OCI-LY1 (cell line): Measurements from ENCODE around the gene WFDC1.

ENCODE experiments used
- EZH2 ChIP-seq: fragments of 200-600 bp; sonication (generic), shearing (Covaris generic); IDR thresholded peaks from 2 replicates; pipeline ENCODE4 v1.8.0; 2017; ENCODE audit warnings: borderline replicate concordance, mixed run types, mild to moderate bottlenecking, antibody characterized with exemption, low read length, moderate library complexity, mixed read lengths
- TF ChIP-seq, protein P1 (sequence below): fragments of 200-600 bp; sonication (generic), shearing (Covaris generic); IDR thresholded peaks from 2 replicates; pipeline ENCODE4 v1.5.1; 2017; ENCODE audit warnings: mild to moderate bottlenecking, antibody characterized with exemption, low read length, moderate library complexity, mixed read lengths

DNA sequence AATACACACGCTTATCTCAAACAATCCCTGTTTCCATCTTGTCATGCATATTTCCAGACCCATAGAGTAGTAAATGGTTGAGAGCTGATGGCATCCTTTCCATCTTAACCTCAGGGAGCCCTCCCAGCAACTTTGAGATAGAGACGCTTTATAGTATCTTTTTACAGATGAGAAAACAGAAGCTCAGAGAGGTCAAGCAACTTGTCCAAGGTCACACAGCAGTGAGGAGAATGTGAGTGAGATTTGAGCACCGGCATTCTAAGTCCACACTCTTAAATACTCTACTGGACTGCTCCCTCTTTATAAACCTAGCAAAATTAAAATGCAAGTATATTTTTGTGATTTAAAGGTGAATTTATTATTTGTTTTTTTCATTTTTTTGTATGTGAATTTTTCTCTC is 35.0 kb upstream of the WFDC1 start:
- TF ChIP-seq, protein P1, sequence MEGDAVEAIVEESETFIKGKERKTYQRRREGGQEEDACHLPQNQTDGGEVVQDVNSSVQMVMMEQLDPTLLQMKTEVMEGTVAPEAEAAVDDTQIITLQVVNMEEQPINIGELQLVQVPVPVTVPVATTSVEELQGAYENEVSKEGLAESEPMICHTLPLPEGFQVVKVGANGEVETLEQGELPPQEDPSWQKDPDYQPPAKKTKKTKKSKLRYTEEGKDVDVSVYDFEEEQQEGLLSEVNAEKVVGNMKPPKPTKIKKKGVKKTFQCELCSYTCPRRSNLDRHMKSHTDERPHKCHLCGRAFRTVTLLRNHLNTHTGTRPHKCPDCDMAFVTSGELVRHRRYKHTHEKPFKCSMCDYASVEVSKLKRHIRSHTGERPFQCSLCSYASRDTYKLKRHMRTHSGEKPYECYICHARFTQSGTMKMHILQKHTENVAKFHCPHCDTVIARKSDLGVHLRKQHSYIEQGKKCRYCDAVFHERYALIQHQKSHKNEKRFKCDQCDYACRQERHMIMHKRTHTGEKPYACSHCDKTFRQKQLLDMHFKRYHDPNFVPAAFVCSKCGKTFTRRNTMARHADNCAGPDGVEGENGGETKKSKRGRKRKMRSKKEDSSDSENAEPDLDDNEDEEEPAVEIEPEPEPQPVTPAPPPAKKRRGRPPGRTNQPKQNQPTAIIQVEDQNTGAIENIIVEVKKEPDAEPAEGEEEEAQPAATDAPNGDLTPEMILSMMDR: no peak
- no peak for TF ChIP-seq EZH2
